Ovary (tissue), 9 donors: ENCODE results near the gene SLX4. TPM values are rescaled to one million over a fixed set of nuclear protein-coding genes. Genes with fewer than 3 reads are reported as not detected.

Source experiments
- DNase-seq, 5 donors: peaks; one replicate each; pipeline ENCODE4 v3.0.0-alpha.2; 2019 to 2020
- H3K27ac ChIP-seq, 2 donors: fragments of 200-600 bp; one replicate each; pipeline versions ENCODE4 v1.5.1 to v1.8.0; 2019 to 2022
- H3K27me3 ChIP-seq: fragments of 200-600 bp; one replicate; pipeline ENCODE4 v1.8.0; 2022
- H3K36me3 ChIP-seq: fragments of 200-600 bp; sonication (generic); one replicate; pipeline ENCODE4 v1.5.1; 2019
- H3K4me1 ChIP-seq: one replicate; pipeline ENCODE4 v1.8.1; 2013; ENCODE audit warnings: mild to moderate bottlenecking, moderate library complexity; ENCODE audit not compliant: insufficient read depth
- H3K4me3 ChIP-seq: fragments of 200-600 bp; sonication (generic); one replicate; pipeline ENCODE4 v1.5.1; 2017
- H3K9me3 ChIP-seq, 2 donors: fragments of 200-600 bp in 1 of 2; sonication (generic) in 1 of 2; one replicate each; pipeline versions ENCODE4 v1.5.1 to v1.8.1; 2013 to 2019; ENCODE audit warnings: mild to moderate bottlenecking in 1 of 2, moderate library complexity in 1 of 2
- EP300 ChIP-seq: sonication (generic); formaldehyde crosslinking; IDR thresholded peaks from one replicate; pipeline ENCODE4 v1.6.1; 2017; ENCODE audit warnings: antibody characterized with exemption
- POLR2A ChIP-seq: fragments of 450-650 bp; IDR thresholded peaks from one replicate; pipeline ENCODE4 v1.6.1; 2017; ENCODE audit warnings: antibody characterized with exemption, mild to moderate bottlenecking, moderate library complexity
- WGBS, 3 donors: extraction: QIAGEN DNeasy Blood & Tissue Kit in 1 of 3; methylation state at CpG; one replicate each; pipeline versions ENCODE4 v1.1.5 to v1.1.7; 2013 to 2017; 5-methylcytosine and 5-hydroxymethylcytosine counted together
- intact Hi-C, 4 donors: fragments of 100-400 bp; cut with DNase I; formaldehyde crosslinking; loops; one replicate each; pipeline versions ENCODE4 v1.11.0 to v1.15.1; 2022 to 2023
- polyA plus RNA-seq, 2 donors: library from polyadenylated mRNA; stranded (reverse); fragments of 200-250 nt in 1 of 2; fragments of 350-450 nt in 1 of 2; fragmentation: Illumina TruSeq in 1 of 2; extraction: RNeasy Lipid Tissue Mini Kit (QIAGEN cat#74804) in 1 of 2; gene quantifications; one replicate each; pipeline ENCODE4 v1.2.3, GENCODE V29; 2013 to 2014
- total RNA-seq, 7 donors: library from RNA; depleted of rRNA in 2 of 7; stranded (reverse); fragments of >200 nt in 2 of 7; fragmentation: NEBNext Ultra II Directional in 3 of 7; extraction: Animal tissue kit (Norgen Biotek cat#: 25700) in 3 of 7; gene quantifications; one replicate each; pipeline versions ENCODE4 v1.1.0 to v1.2.4, GENCODE V29; 2016 to 2023
- TF ChIP-seq, protein P1 (sequence below), 3 donors: fragments of 450-650 bp in 2 of 3; fragments of 200-600 bp in 1 of 3; IDR thresholded peaks; one replicate each; pipeline versions ENCODE4 v1.5.1 to v1.8.0; 2016 to 2022; ENCODE audit warnings: antibody characterized with exemption in 3 of 3, mild to moderate bottlenecking in 1 of 3
- donor health status: DM: no; HTN: no; CAD: no; lungs with moderate emphysema.
- donor health status: DM: no; HTN: no; CAD: no.
- donor health status: Bipolar disorder and iron deficiency.
- donor health status: DM: yes; HTN: yes; CAD: no.
- donor health status: DM: no; HTN: no; CAD: no.
- donor health status: DM: yes; HTN: yes; CAD: no.

Gene SLX4
- total and polyA plus RNA-seq, 9 donors, result 1.7 to 4.9 (median 3.2) TPM

DNA sequence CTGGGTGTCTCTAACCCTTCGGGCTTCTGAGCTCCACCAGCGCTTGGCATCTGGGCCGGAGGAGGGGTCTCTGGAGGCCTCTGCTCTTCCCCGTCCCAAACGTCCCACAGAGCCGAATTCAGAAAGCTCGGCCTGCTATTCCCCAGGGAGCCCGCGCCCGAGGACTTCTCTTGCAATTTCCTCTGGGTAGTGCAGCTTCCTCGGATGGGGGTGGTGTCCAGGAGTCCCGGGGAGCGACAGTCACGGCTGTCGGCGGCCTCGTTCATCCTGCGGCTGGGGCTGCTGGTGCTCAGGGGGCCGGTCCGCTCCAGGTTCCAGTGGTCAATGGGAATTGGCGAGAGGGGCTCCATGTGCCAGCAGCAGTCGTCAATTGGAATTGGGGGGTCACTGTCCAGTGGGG lies 22.4 kb downstream of the SLX4 start:
- WGBS, 3 donors, result 86 to 93% (median 92%) methylated on average over 22 of the region's 22 CpGs
- Histone ChIP-seq H3K36me3 (no peaks in the 10 kb centered on the region), H3K4me1 (no peaks in the 10 kb centered on the region), H3K27me3 (no peaks in the 10 kb centered on the region), H3K27ac (no peak overlapping the region), H3K9me3 (no peaks in the 10 kb centered on the region), H3K4me3 (no peak overlapping the region)
- TF ChIP-seq EP300 (no peak), POLR2A (no peak)
- TF ChIP-seq, protein P1, sequence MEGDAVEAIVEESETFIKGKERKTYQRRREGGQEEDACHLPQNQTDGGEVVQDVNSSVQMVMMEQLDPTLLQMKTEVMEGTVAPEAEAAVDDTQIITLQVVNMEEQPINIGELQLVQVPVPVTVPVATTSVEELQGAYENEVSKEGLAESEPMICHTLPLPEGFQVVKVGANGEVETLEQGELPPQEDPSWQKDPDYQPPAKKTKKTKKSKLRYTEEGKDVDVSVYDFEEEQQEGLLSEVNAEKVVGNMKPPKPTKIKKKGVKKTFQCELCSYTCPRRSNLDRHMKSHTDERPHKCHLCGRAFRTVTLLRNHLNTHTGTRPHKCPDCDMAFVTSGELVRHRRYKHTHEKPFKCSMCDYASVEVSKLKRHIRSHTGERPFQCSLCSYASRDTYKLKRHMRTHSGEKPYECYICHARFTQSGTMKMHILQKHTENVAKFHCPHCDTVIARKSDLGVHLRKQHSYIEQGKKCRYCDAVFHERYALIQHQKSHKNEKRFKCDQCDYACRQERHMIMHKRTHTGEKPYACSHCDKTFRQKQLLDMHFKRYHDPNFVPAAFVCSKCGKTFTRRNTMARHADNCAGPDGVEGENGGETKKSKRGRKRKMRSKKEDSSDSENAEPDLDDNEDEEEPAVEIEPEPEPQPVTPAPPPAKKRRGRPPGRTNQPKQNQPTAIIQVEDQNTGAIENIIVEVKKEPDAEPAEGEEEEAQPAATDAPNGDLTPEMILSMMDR (IDR thresholded peaks at IDR 0.05), result no peak
- intact Hi-C loops, result no loop called here
- DNase-seq, result no peak

DNA sequence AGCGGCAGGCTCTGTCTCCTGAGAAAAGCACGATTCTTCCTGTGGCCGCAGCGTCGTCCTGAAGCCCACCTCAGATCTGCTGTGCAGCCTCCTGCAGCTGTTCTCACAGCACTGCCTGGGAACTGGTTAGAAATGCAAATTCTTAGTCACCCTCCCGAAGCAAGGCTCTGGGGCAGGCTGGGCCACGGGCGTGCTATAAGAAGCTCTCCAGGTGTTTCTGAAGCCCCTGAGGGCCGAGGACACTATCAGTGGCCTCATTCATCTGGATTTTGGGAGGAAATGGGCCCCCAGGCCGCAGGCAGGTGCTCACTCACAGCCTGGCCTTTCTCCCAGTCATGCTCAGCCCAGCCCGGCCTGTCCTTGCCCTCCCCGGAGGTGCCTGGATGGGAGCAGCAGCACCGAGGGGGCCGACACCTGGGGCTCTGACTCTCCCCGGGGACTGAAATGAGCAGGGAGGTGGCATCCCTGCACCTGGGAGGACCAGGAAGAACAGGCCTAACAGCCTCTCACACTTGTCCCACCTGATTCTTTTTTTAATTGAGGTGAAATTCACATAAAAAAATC lies 23.8 kb downstream of the SLX4 start:
- Histone ChIP-seq H3K4me1 (no peaks in the 10 kb centered on the region), H3K9me3 (no peaks in the 10 kb centered on the region), H3K27ac (no peak overlapping the region), H3K27me3 (no peaks in the 10 kb centered on the region), H3K4me3 (no peak overlapping the region), H3K36me3 (no peaks in the 10 kb centered on the region)
- 69 to 90% (median 83%) methylated on average over 15 of the region's 15 CpGs for WGBS, 3 donors
- intact Hi-C loops, result no loop called here
- no peak for DNase-seq
- no peak for TF ChIP-seq EP300
- TF ChIP-seq, protein P1 (IDR thresholded peaks at IDR 0.05), result no peak
- no peak for TF ChIP-seq POLR2A

DNA sequence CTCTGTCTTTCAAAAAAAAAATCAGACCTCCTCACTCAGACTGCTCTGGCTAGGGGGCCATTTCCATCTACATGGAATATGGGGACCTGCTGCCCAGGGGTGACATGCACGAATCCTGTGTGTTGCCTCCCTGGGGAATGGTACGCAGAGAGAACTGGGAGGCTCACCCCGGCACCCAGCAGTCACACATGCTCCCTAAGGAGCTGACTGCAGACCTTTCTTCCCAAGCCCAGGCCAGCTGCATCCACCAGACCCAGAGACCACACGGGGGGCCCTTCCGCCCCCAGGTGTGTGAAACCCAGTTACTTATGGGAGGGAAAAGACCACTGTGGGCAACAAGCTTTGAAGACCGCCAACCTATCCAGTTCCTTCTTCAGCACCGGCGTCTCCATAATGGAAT lies 27.0 kb downstream of the SLX4 start:
- intact Hi-C loops, result no loop called here
- Histone ChIP-seq H3K36me3 (no peaks in the 10 kb centered on the region), H3K9me3 (no peaks in the 10 kb centered on the region), H3K4me3 (no peak overlapping the region), H3K27me3 (no peaks in the 10 kb centered on the region), H3K4me1 (no peaks in the 10 kb centered on the region), H3K27ac (no peak overlapping the region)
- 94 to 95% (median 94%) methylated on average over 8 of the region's 8 CpGs for WGBS, 3 donors
- no peak for DNase-seq
- TF ChIP-seq, protein P1 (IDR thresholded peaks at IDR 0.05), result no peak
- no peak for TF ChIP-seq EP300

DNA sequence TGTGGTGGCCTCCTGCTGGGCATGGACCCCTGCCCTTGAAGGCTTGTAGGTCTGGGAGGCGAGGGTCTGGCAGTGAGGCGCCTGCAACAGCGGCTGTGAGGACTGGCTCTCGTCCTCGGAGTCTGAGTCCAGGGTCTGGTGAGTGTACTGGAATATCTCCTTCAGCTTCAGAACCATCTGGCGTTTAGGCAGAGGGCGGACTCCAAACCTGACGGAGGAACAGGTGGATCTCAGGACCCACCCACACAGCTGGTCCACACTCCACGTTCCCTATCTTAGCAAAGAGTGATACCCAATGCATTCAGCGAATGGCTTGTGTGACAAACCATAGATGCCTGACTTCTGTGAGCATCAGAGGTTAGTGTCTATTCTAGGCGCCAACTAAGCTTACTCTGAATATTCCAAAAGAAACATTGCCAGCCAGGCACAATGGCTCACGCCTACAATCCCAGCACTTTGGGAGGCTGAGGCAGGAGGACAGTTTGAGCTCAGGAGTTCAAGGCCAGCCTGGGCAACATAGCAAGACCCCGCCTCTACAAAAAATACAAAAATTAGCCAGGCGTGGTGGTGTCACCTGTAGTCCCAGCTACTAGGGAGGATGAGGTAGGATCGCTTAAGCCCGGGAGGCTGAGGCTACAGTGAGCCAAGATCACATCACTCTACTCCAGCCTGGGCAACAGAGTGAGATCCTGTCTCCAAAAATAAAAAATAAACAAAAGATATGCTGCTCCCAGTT lies 27.9 kb downstream of the SLX4 start:
- no peaks in the 10 kb centered on the region for H3K9me3 ChIP-seq
- H3K27ac ChIP-seq, result no peak overlapping the region
- no peak for DNase-seq
- H3K4me3 ChIP-seq, result no peak overlapping the region
- TF ChIP-seq POLR2A (no peak), EP300 (no peak)
- TF ChIP-seq, protein P1 (IDR thresholded peaks at IDR 0.05), result no peak
- intact Hi-C loops, result no loop called here
- H3K27me3 ChIP-seq, result no peaks in the 10 kb centered on the region
- no peaks in the 10 kb centered on the region for H3K4me1 ChIP-seq
- WGBS, 3 donors, result 93 to 96% (median 93%) methylated on average over 16 of the region's 16 CpGs
- no peaks in the 10 kb centered on the region for H3K36me3 ChIP-seq
